Mammary epithelial cell (primary cell): ENCODE measurements around the gene RAD54L2.

Experiments
- CTCF ChIP-seq, 2 donors: IDR thresholded peaks in 1 of 2; conservative IDR thresholded peaks in 1 of 2; 2 replicates each; pipeline ENCODE4 v1.5.1; 2011 to 2012; ENCODE audit warnings: inconsistent platforms in 2 of 2, low read length in 2 of 2, mild to moderate bottlenecking in 2 of 2, control low read depth in 1 of 2, low read depth in 1 of 2; ENCODE audit not compliant: insufficient read depth in 1 of 2; ENCODE audit errors: extremely low read depth in 1 of 2
- EZH2 ChIP-seq: IDR thresholded peaks from 2 replicates; pipeline ENCODE4 v1.6.1; 2012; ENCODE audit warnings: low read length, inconsistent platforms, borderline replicate concordance

DNA sequence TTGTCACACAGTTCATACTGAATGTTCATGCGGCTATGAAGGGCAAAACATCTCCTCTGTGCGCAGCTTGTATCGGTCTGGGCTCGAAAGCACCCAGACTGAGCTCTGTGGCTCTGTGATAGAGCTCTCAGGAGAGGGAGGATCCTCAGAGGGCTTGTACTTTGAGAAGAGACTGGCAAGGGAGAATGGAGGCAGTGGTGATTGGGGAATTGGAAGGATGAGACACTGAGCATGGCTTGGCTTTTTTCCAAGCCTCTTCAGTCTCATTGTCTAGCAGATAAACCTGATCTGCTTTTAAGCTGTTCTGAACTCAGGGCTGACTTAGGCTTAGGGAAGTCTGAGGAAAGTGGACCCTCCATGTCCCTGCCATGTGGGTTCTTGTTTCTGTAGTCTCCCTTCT lies 43.0 kb downstream of the RAD54L2 start:
- TF ChIP-seq EZH2: no peak
- no peak for TF ChIP-seq CTCF (conservative IDR thresholded peaks at IDR 0.05 in 1 of 2, IDR thresholded peaks at IDR 0.05 in 1 of 2; ENCODE audit: extremely low read depth in 1 of 2, insufficient read depth in 1 of 2, low read depth in 1 of 2, low read length in 2 of 2)
